ENCODE results near the gene TTLL1. TPM values are rescaled to one million over a fixed set of nuclear protein-coding genes. Genes with fewer than 3 reads are reported as not detected.
"Not testable (repeated sequence)": the region's sequence is repeated elsewhere in the genome, so short reads cannot be mapped to it uniquely, and the experiment has no call there.

TTLL1 gene
- total RNA-seq, 1 donor from 2014 or later = 7.3 TPM

DNA sequence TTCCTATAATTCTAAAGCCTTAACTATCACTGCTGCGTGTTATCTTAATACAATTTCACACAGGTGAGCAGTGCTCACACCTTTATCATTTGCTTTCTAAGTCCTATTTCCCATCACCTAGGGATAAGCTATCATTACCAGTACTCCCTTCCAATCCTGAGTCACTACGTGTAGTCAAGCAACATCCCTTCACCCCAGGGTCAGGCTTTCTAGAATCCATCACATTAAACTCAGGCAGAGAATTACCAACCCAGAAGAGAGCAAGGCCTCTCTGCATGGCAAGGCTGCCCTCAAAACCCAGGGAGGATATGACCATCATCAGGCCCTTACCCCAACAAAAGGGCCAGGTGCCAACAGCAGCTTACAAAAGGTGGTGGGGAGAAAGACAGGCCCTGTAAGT, 84.1 kb downstream of the TTLL1 start:
- no peak for DNase-seq (ENCODE audit: missing footprints)
- intact Hi-C loops (cut with DNase I) = loop anchor here (5.0 kb wide), 1 partner anchor 98 kb away; no protein-coding TSS in a partner anchor
- ATAC-seq = no peak

DNA sequence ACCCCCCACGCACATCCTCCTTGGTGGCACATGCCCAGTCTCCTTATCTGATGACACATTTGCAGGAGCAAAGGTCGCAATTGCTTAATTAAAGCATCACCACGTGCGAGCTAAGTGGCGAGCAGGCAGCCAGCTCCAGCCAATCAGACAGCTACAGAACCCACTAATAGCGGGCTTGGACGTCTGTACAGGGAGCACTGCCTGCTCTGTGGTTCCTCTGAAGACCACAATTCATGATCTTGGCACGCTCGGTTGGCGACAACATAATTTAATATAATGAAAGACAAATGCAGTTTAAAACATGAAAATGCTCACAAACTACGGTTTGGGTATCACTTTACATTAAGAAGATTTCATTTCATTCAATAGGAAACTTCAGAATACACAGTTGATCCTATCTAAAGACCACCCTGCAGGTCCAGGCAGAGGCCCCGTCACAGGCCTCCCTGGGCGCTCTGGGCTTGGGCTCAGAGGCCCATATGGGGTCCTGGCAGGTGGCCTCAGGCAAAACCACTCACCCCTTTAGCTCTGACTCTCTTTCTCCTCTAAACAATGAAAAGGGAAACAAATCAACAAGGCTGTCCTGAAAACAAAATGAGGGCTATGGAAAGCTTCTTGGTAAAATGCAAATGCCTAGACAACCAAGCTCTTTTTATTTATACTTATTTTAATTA, 84.7 kb downstream of the TTLL1 start:
- no peak for ATAC-seq
- DNase-seq (ENCODE audit: missing footprints) = no peak
- intact Hi-C loops (cut with DNase I) = loop anchor here (5.0 kb wide), 1 partner anchor 97 kb away; no protein-coding TSS in a partner anchor

DNA sequence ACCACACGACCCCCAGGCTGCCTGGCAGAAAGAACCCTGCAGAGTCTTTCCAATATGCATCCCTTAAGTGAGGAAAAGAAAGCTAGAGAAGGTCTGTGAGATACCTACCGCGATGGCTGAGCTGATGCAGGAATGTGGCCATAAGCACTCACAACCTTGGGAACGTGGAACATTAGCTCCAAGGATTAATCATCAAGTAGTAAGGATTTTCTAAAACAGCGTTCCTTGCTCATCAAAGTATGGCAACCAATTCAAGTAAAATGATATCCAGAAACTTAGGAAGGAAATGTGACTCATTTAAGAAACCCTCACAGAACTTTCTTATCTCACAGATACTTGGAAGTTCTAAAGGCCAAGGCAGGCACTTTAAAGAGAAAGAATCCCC, 87.0 kb downstream of the TTLL1 start:
- DNase-seq (ENCODE audit: missing footprints) (no peak), ATAC-seq (no peak)
- intact Hi-C loops (cut with DNase I) = no loop called here

DNA sequence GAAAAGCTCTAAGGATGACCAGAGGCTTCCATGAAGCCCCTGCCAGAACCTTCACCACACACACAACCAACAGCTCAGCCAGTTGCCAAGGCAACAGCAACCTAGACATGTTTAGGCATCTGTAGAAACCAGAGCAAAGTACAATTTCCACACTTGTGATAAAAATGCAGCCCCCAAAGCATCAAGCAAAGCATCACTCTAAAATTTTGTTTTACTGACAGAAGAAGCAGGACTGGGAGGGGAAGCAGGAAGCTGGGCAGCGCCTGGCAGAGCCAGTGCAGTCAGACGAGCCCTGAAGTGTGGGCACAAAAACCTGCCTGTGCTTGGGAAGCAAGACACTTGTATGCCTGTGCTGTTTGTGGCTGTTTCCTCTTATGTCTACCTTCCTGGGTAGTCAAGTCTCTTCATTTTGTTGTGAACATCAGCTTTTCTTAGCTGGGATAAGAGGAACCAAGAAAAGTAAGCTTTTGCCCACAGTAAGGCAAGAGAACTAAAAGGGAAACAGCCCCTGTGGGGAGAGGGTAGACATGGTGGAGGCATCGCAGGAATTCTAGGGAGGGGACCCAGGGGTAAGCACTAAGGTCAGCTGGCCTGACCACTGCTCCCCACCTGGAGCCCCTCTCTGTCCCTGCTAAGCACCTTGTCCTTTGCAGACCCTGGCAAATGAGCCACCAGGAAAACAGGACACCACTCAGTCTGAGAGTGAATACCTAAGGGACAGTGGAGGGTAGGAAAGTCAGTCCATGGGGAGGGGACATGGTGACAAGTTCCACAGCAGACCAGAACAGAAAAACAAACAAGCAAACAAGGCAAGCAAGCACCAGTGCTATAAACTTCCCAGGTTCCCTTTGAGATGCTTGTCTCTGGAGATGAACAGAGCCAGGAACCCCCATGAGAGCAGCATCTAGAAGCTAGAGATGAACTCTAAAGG, 87.7 kb downstream of the TTLL1 start:
- intact Hi-C loops (cut with DNase I) = no loop called here
- ATAC-seq (no peak), DNase-seq (ENCODE audit: missing footprints) (no peak)

DNA sequence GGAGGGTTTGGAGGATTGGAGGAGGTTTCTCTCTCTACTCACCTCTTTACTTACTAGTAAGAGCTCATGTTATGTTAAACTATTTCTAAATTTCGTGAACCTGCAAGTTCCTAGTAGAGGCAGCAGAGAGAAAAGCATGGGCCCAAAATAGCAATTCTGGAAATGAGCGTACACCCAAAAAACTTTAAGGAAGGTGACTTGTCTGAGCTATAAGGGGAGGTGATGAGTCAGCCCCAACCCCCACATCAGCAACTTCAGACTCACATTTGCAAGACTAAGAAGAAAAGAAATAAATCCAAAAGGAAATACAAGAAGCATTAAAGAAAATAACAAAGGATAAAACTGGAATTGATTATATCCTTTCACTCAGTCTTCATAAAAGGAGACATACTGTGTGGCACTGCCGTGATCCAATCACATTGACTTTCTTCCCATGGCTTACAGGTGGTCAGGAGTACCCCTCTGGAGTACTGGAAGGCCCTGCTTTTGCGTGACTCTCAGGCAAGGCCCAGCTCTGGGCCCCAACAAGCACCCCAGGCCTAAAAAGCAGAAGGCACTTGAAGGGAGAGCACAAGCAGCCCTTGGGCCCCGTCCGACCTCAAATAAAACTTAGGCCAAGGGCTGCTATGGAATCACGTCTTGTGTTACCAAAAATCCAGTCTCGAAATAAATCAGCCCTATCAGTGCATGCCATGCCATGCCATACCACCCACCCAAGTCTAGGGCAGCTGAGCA, 88.6 kb downstream of the TTLL1 start:
- intact Hi-C loops (cut with DNase I) = no loop called here
- no peak for ATAC-seq
- no peak for DNase-seq (ENCODE audit: missing footprints)

DNA sequence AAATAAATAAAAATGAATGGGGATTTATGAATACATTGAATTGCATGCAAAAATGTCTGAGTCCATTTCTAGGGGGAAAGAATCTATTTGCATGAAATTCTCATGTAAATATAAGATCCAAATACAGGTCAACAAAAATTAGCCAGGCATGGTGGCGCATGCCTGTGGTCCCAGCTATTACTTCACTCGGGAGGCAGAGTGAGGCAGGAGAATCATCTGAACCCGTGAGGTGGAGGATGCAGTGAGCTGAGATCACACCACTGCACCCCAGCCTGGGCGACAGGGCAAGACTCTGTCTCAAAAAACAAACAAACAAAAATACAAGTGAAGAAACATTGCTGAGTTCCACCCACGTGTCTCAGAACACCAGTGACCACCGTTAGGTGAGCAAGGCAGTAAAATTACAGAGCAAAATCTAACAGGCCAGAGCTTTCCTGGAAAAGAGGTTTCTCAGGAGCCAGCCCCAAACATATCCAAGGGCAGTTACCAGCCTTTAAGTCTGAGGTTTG, 91.6 kb downstream of the TTLL1 start:
- intact Hi-C loops (cut with DNase I) = no loop called here
- DNase-seq (ENCODE audit: missing footprints) (no peak), ATAC-seq (no peak)

DNA sequence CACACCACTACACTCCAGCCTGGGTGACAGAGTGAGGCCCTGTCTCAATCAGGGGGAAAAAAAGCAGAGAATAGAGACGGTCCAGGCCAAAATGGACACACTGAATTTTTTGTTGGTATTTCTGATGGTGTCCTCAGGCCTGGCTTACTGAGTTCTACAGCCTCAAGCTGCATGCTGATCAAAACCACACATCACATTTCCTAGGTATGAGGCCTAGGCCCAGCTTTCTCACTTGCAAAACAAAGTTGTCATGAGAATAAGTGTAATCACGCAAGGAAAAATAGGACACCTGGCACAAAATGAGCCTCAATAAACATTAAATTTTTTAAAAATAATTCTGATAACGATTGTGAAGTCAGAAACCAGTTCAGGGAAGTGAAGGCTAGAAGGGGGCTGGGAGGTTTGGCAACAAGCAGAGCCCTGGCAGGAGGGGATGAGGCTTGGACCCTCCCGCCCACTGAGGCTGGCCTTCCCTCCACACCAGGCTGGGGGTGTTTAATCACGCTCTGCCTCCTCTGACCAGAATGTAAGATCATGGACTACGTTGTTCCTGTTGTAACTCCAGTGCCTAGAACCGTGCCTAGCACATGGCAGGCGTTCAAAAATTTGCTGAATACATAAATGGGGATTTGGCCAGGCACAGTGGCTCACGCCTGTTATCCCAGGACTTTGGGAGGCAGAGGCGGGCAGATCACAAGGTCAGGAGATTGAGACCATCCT, 92.4 kb downstream of the TTLL1 start:
- intact Hi-C loops (cut with DNase I) = no loop called here
- DNase-seq (ENCODE audit: missing footprints) = no peak
- no peak for ATAC-seq

DNA sequence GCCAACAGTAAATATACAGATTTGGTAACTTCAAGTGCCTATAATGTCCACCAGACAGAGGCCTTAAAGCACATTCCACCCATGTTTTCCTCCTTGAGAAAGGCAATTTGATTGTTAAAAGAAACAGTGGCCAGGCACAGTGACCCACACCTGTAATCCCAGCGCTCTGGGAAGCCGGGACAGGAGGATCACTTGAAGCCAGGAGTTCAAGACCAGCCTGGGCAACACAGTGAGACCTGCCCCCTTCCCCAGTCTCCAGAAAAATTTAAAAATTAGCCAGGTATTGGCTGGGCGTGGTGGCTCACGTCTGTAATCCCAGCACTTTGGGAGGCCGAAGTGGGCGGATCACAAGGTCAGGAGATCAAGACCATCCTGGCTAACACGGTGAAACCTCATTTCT, 93.5 kb downstream of the TTLL1 start:
- DNase-seq (ENCODE audit: missing footprints); intact Hi-C loops (cut with DNase I); ATAC-seq: not testable (repeated sequence)

DNA sequence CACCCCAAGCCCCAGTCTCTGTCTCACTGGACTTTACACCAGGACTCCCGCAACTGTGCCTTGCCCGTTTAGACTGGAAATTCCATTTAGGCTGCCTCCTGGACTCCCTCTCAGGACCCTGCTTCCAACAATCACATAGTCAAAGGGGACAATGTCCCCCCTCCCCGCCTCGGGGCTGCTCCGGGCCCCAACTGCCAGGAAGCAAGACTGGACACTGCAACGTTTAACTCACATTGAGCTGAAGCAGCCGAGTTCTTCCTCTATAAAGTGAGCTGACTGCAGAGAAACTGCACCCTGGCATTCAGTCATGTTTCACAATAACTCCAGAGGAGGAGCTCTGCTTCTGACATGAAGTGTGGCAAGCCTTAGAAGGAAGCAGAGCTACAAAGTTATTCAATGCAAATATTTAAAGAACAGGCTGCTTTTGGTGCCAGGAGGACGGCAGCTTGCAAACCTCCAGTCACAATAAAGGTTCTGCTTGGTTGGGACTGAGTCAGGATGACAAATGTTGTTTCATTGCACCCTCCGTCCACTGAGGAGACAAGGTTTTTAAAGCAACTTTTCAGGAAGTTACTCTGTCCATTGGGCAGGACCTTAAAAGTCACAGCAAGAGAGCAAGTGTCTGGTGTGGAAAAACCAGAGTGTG, 94.2 kb downstream of the TTLL1 start:
- intact Hi-C loops (cut with DNase I) = no loop called here
- DNase-seq (ENCODE audit: missing footprints) (no peak), ATAC-seq (peak; percentile 85)

DNA sequence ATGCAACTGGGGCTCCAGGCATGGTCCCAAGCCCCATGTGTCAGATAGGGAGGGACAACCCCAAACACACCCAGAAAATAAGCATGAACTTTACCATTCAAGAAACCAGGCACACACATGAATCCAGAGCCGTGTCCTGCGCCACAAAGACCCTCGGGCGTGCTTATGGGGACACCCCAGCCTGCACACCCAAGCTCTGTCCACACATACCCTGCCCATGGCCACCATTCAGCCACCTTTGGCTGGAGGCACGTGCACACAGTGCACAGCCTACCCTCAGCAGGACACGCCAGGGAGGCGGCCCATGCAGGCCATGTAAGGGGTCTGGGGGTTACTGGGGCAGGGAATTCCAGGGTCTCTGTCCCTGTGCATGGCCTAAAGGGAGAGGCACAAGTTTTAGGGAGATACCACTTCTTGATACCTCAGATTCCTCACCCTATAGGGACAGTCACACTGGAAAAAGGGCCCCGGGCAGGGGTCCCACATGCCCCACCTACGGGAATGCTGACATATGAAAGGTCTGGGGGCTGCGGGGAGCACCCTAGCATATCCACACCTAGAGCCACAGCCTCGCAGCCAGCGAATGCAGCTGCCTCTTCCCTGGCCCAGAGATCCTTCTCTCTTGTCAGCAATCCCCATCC, 94.8 kb downstream of the TTLL1 start:
- ATAC-seq (peak; percentile 17), DNase-seq (ENCODE audit: missing footprints) (no peak)
- intact Hi-C loops (cut with DNase I) = no loop called here

DNA sequence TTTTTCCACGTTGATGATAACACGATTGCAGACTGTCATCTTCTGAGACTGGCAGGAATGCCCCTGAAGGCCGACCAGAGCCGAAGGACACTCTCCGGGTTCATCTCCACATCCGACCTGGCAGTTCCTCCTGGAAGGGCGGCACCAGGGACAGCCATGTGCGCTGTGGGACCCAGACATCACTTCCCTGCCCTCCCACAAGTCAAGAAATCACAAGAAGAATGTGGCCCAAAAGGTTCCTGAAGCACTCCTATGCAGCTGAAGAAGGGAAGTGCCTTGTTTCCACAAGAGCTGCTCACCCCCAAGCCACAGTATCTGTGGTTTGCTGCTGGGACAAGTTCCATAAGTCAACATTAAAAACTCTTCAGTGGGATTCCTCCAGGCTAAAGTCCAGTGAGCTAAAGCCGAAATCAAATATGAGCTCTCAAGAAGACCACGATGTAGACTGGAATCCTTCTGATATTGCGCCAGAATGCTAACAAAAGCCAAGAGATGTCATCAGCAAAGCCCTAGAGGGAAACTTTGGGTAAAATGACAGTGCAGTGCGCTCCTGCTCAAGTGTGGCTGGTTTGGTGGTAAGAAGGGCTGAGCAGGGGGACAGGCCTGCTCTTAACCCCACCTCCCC, 95.4 kb downstream of the TTLL1 start:
- no peak for DNase-seq (ENCODE audit: missing footprints)
- ATAC-seq = no peak
- intact Hi-C loops (cut with DNase I) = no loop called here

DNA sequence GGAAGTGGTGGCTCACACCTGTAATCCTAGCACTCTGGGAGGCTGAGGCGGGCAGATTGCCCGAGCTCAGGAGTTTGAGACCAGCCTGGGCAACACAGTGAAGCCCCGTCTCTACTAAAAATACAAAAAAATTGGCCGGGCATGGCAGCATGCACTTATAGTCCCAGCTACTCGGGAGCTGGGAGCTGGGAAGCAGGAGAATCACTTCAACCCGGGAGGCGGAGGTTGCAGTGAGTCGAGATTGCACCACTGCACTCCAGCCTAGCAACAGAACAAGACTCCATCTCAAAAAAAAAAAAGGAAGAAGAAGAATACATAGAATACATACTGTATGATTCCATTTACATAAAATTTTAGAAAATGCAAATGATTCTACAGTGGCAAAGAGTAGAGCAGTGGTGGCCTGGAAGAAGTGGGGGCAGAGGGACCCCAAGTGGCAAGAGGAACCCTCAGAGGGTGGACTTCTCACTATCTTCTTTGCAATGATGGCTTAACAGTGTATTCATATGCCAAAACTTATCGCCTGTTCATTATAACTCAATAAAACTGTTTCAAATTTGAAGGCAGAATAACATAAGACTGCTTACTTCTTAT, 96.2 kb downstream of the TTLL1 start:
- intact Hi-C loops (cut with DNase I) = no loop called here
- ATAC-seq (no peak), DNase-seq (ENCODE audit: missing footprints) (no peak)

DNA sequence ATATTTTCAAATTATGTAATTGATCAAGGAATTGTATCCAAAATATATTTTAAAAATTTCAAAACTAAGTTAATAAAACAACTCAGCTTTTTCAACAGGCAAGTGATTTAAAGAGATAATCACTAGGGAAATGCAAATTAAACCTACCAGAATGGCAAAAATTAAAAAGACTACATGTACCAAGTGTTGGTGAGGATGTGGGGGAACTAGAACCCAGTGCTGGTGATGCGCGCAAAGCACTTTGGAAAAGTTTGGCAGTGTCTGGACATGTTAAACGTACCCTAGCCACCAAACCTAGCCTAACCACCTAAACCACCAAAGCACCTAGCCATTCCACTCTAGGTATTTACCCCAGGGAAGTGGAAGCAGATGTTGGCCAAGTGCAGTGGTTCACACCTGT, 97.1 kb downstream of the TTLL1 start:
- no peak for DNase-seq (ENCODE audit: missing footprints)
- no peak for ATAC-seq
- intact Hi-C loops (cut with DNase I) = no loop called here

DNA sequence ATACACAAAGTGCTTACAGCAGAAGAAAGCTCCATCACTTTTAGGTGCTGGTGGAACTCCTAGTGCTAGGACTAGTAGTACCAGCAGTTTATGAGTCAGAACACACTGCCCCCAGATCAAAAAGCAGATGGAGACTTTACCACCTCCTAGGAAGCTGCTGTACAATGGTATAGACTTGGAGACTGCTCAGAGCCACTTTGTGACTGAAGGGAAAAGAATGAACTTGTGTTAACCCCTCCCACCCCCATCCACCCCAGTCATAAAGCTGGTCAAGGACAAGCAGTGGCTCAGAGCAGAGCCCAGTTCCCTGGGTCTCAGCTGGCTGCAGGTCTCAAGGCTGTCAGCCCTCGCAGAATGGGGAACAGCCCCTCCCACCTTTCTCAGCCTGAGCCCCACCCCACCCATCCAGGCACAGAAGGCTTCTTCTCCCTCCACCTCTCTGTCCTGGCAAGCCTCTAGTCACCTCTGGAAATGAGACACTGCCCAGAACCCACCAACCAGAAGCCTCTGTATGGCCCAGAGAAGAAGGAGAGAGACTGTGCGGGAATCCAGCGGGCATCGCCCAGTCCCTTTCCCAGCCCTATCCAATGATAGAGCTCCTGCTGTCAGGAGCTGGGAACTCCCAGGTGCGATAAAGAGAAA, 98.1 kb downstream of the TTLL1 start:
- DNase-seq (ENCODE audit: missing footprints) = no peak
- intact Hi-C loops (cut with DNase I) = no loop called here
- no peak for ATAC-seq

DNA sequence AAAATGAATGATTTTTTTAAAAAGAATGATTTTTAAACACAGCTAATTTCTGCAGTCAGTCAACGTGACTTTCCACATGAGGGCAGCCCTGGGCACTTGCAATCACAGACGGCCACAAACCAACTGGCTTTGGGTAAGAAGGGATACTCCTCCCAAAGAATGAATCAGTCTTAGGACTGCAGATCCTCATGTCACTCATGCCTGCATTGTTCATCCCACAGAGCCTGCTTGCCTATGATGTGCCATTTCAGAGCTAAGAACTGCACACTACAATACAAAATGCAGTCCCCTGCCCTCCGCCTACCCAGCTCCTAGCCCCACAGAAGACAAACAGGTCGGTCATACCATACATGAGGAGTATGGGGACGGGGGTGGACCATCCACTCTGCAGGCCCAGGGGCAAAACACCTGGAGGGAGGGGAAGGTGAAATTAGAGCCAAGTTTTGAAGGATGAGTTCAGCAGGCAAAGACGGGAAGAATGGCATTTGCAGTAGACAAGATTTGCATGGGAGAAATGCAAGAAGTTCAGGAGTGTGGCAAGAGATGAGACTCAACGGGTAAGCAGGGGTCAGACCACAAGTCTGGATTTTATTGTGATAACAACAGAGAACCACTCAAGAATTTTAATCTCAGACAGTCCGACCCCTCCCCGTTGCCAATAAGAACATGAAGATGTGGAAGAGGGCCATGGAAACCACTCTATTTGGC, 98.9 kb downstream of the TTLL1 start:
- intact Hi-C loops (cut with DNase I) = no loop called here
- DNase-seq (ENCODE audit: missing footprints) (no peak), ATAC-seq (no peak)

Data from Right ventricle myocardium inferior (tissue), 1 donor.